Measurements from ENCODE around the gene RAB35.

Gene RAB35

GRCh38 chr12:120138366-120138765 is 21.8 kb upstream of the RAB35 start:
- no peak for TF ChIP-seq CTCF (IDR thresholded peaks at IDR 0.05)
- Mint-ChIP-seq H3K4me3 (no peak overlapping the region), H3K36me3 (ENCODE audit: low read depth) (peaks cover 80% of the 10 kb centered on the region), H3K27me3 (ENCODE audit: low read depth, poor library complexity) (no peaks in the 10 kb centered on the region), H3K27ac (no peak overlapping the region), H3K4me1 (no peaks in the 10 kb centered on the region), H3K9me3 (no peaks in the 10 kb centered on the region)
- no peak for DNase-seq

GRCh38 chr12:120137833-120138232 is 21.3 kb upstream of the RAB35 start:
- Mint-ChIP-seq H3K9me3 (no peaks in the 10 kb centered on the region), H3K4me3 (no peak overlapping the region), H3K36me3 (ENCODE audit: low read depth) (peaks cover 81% of the 10 kb centered on the region), H3K27ac (no peak overlapping the region), H3K4me1 (no peaks in the 10 kb centered on the region), H3K27me3 (ENCODE audit: low read depth, poor library complexity) (no peaks in the 10 kb centered on the region)
- no peak for TF ChIP-seq CTCF (IDR thresholded peaks at IDR 0.05)
- no peak for DNase-seq

GRCh38 chr12:120136093-120136770 is 19.7 kb upstream of the RAB35 start:
- no peaks in the 10 kb centered on the region for H3K9me3 Mint-ChIP-seq
- no peak overlapping the region for H3K27ac Mint-ChIP-seq
- no peaks in the 10 kb centered on the region for H3K4me1 Mint-ChIP-seq
- no peaks in the 10 kb centered on the region for H3K27me3 Mint-ChIP-seq (ENCODE audit: low read depth, poor library complexity)
- TF ChIP-seq CTCF (IDR thresholded peaks at IDR 0.05) = no peak
- H3K4me3 Mint-ChIP-seq = no peak overlapping the region
- DNase-seq = no peak
- H3K36me3 Mint-ChIP-seq (ENCODE audit: low read depth) = peaks cover 80% of the 10 kb centered on the region

- no peaks in the 10 kb centered on the region for H3K27me3 Mint-ChIP-seq (ENCODE audit: low read depth, poor library complexity)
- no peak overlapping the region for H3K4me3 Mint-ChIP-seq
- no peaks in the 10 kb centered on the region for H3K4me1 Mint-ChIP-seq
- H3K27ac Mint-ChIP-seq = no peak overlapping the region
- TF ChIP-seq CTCF (IDR thresholded peaks at IDR 0.05) = no peak
- H3K36me3 Mint-ChIP-seq (ENCODE audit: low read depth) = peaks cover 69% of the 10 kb centered on the region
- H3K9me3 Mint-ChIP-seq = no peaks in the 10 kb centered on the region
- DNase-seq = no peak
Observed at GRCh38 chr12:120134307-120134980, 17.9 kb upstream of the RAB35 start.

GRCh38 chr12:120132863-120133385 is 16.4 kb upstream of the RAB35 start:
- no peak for TF ChIP-seq CTCF (IDR thresholded peaks at IDR 0.05)
- H3K4me1 Mint-ChIP-seq = no peaks in the 10 kb centered on the region
- no peaks in the 10 kb centered on the region for H3K9me3 Mint-ChIP-seq
- DNase-seq = no peak
- no peaks in the 10 kb centered on the region for H3K27me3 Mint-ChIP-seq (ENCODE audit: low read depth, poor library complexity)
- peaks cover 71% of the 10 kb centered on the region for H3K36me3 Mint-ChIP-seq (ENCODE audit: low read depth)
- no peak overlapping the region for H3K27ac Mint-ChIP-seq
- no peak overlapping the region for H3K4me3 Mint-ChIP-seq

All from nephron progenitor cell (in vitro differentiated cells).